Panc1 (cell line): Measurements from ENCODE around the gene ATP10A. TPM values are rescaled to one million over a fixed set of nuclear protein-coding genes. Genes with fewer than 3 reads are reported as not detected.

Experiments used
- ATAC-seq: fragments of 200-7000 bp; cut with Tn5 transposase; 2 replicates; pipeline ENCODE4 v1.9.1; 2020; ENCODE audit warnings: mild to moderate bottlenecking, moderate library complexity
- Bru-seq: library from RNA; stranded (reverse); fragments of 400-500 nt; gene quantifications from one replicate; lab custom pipeline; 2021; lab: Mats Ljungman, UMichigan
- BruChase-seq, 2 experiments: library from RNA; stranded (reverse); fragments of 400-500 nt; gene quantifications; one replicate each; lab custom pipeline; 2021; lab: Mats Ljungman, UMichigan
- BruUV-seq: library from RNA; stranded (reverse); fragments of 400-500 nt; replicated peaks from 2 replicates; lab custom pipeline; 2021; lab: Mats Ljungman, UMichigan
- CTCF ChIA-PET: fragments of 300-600 bp; sonication (Branson Sonifier 250); formaldehyde crosslinking; loops from one replicate; lab custom pipeline; 2022; ENCODE audit warnings: antibody characterized with exemption; lab: Charles Lee
- POLR2A ChIA-PET: fragments of 300-600 bp; sonication (Branson Sonifier 250); formaldehyde crosslinking; loops from one replicate; lab custom pipeline; 2022; ENCODE audit warnings: antibody characterized with exemption; lab: Charles Lee
- DNase-seq: peaks from one replicate; pipeline ENCODE4 v3.0.0-alpha.2; 2010; ENCODE audit warnings: low read depth, low spot score
- H3K27ac ChIP-seq: 2 replicates; pipeline ENCODE4 v1.5.1; 2011; ENCODE audit warnings: mild to moderate bottlenecking, low read length, inconsistent platforms
- H3K27me3 ChIP-seq: fragments of 200-500 bp; sonication (Bioruptor generic); 2 replicates; pipeline ENCODE4 v1.6.0; 2014; ENCODE audit warnings: low read length, inconsistent platforms; ENCODE audit not compliant: control insufficient read depth, insufficient read depth
- H3K36me3 ChIP-seq: fragments of 200-500 bp; sonication (Bioruptor generic); 2 replicates; pipeline ENCODE4 v1.5.1; 2014; ENCODE audit warnings: inconsistent platforms, mild to moderate bottlenecking, low read length, moderate library complexity; ENCODE audit not compliant: control insufficient read depth, insufficient read depth
- H3K4me1 ChIP-seq: 2 replicates; pipeline ENCODE4 v1.5.1; 2011; ENCODE audit warnings: inconsistent platforms, mild to moderate bottlenecking, low read length, moderate library complexity; ENCODE audit not compliant: control insufficient read depth, insufficient read depth
- H3K4me3 ChIP-seq, 2 experiments: 2 replicates each; pipeline ENCODE4 v1.5.1; 2011 to 2012; ENCODE audit warnings: low read depth in 2 of 2, low read length in 2 of 2, mild to moderate bottlenecking in 2 of 2, inconsistent platforms in 1 of 2, moderate library complexity in 1 of 2
- H3K9me3 ChIP-seq: fragments of 200-500 bp; sonication (Bioruptor generic); 2 replicates; pipeline ENCODE4 v1.5.1; 2014; ENCODE audit warnings: low read depth, mild to moderate bottlenecking, inconsistent platforms, low read length, moderate library complexity; ENCODE audit not compliant: control insufficient read depth, insufficient read depth
- CTCF ChIP-seq: fragments of 450-650 bp; IDR thresholded peaks from 2 replicates; pipeline ENCODE4 v1.5.1; 2017; ENCODE audit warnings: mild to moderate bottlenecking
- REST ChIP-seq, 2 experiments: IDR thresholded peaks; 2 replicates each; pipeline ENCODE4 v1.6.1; 2011 to 2012; ENCODE audit warnings: low read depth in 2 of 2, control low read depth in 1 of 2, low read length in 1 of 2, mild to moderate bottlenecking in 1 of 2, moderate library complexity in 1 of 2; ENCODE audit not compliant: insufficient read depth in 1 of 2
- SIN3A ChIP-seq: IDR thresholded peaks from 2 replicates; pipeline ENCODE4 v1.6.1; 2012; ENCODE audit warnings: low read depth, mild to moderate bottlenecking, low read length, moderate library complexity, borderline replicate concordance; ENCODE audit not compliant: insufficient read depth
- TCF7L2 ChIP-seq: IDR thresholded peaks from 2 replicates; pipeline ENCODE4 v1.6.1; 2011; ENCODE audit warnings: mild to moderate bottlenecking, low read depth, low read length, inconsistent platforms
- in situ Hi-C: cut with HindIII; loops from 2 replicates; pipeline ENCODE4 v1.10.0; 2016; ENCODE audit warnings: low sequenced_read_pairs, low pct_unique_long_range_greater_than_20kb
- intact Hi-C: fragments of 100-400 bp; cut with micrococcal nuclease; formaldehyde crosslinking; loops from one replicate; pipeline ENCODE4 v1.10.0; 2022; ENCODE audit not compliant: unreplicated experiment
- long read RNA-seq: library from polyadenylated mRNA; unstranded; transcript quantifications from one replicate; pipeline ENCODE4 v2.0.0, GENCODE V29; 2021; ENCODE audit not compliant: unreplicated experiment
- polyA plus RNA-seq: library from polyadenylated mRNA; unstranded; fragments of >200 nt; gene quantifications from one replicate; pipeline ENCODE4 v1.2.1, GENCODE V29; 2012; ENCODE audit warnings: missing spikeins; ENCODE audit not compliant: insufficient read length
- total RNA-seq: library from RNA; stranded (reverse); gene quantifications from one replicate; pipeline ENCODE4 v1.2.1, GENCODE V29; 2021; ENCODE audit not compliant: unreplicated experiment

Gene ATP10A
- total RNA-seq (0.31 TPM), Bru-seq, nascent RNA (percentile 24 among the genes with signal in this experiment), BruChase-seq, experiment 1, labeled RNA remaining after a 2-hour chase (percentile 21 among the genes with signal in this experiment), BruChase-seq, experiment 2, labeled RNA remaining after a 6-hour chase (percentile 20 among the genes with signal in this experiment)
- polyA plus RNA-seq: 0.44 TPM
- long read RNA-seq, full-length matches to known transcripts: 1 of 3 reads
- long read RNA-seq, partial matches to known transcripts: 0 of 3 reads
- long read RNA-seq, other reads (novel, unspliced or antisense): 2 of 3 reads

DNA sequence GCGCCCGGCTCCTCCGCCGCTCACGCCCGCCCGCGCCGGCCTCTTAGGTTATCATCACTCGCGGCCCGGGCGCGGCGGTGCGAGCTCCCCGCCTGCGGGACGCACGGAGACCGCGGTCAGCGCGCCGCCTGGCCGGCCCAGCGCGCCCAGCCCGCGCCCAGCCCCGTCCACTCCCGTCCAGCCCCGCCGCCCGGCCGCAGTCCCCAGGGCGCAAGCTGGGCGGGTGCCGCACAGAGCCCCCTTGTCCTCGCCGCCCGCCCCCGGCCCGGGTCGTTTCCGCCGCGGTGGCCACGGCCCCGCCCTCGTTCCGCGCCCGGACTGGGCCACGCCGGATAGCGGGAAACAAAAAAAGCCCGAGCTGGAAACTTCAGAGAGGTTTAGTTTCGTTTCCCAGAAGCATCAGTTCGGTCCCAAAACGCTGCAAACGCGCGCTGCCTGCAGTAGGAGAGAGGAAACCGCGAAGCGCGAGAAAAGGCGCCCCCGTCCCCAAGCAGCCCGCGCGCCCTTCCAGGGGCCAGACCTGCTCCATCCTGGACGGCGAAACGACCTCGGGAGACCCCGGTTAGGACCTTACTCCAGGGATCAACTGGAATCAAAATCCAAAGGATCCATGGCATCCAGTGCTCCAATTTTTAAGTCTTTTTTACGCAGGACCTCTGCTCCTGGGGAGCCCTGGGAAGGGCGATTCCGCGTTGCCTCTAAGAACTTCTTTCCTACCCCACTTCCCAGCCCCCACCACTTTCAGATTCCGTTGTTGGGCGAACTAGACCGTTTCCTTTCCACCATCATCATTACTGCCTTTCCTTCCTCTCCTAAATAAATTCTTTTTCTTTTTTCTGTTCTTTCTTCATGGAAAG is at the start of gene ATP10A:
ATP10A (minus strand) TSS at position 217 of the 857 bp plus-strand sequence. CDS start 231 bp downstream, outside the sequence.
- ATAC-seq: peak; percentile 51
- no peak within 1 kb of the TSS for H3K27ac ChIP-seq
- in situ Hi-C loops: no loop called here
- H3K9me3 ChIP-seq: no peaks in the 10 kb centered on the region
- no peak for TF ChIP-seq SIN3A
- no peaks in the 10 kb centered on the region for H3K4me1 ChIP-seq
- no peak for DNase-seq
- no peaks in the 10 kb centered on the region for H3K27me3 ChIP-seq
- peak within 1 kb of the TSS; percentile 30 to 36 for H3K4me3 ChIP-seq
- intact Hi-C loops: no loop called here
- ChIA-PET POLR2A (no interaction called here), CTCF (no interaction called here)
- H3K36me3 ChIP-seq: no peaks in the 10 kb centered on the region
- no TSS peak for BruUV-seq

DNA sequence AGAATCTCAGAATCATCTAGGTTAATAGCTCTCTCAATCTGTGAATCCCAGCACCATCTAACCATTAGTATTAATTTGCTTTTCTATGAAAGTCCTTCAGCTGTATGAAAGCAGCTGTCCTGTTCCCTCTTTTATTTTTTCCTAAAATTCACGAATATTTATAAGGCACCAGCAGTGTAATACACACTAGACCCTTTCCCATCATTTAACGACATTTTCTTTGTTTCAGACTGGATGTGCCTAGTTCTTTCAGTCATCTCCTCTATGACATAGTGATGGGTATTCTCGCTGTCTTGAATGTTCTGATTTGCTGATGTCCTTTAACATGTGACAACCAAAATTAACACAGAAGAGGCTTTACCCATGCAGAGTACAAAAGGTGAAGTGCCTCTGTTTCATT is 48.9 kb upstream of the ATP10A start:
- in situ Hi-C loops (no loop called here), intact Hi-C loops (no loop called here)
- ChIA-PET CTCF (no interaction called here), POLR2A (no interaction called here)
- no peak for ATAC-seq
- Histone ChIP-seq H3K36me3 (no peaks in the 10 kb centered on the region), H3K27ac (no peak overlapping the region), H3K4me3 (no peak overlapping the region), H3K4me1 (no peaks in the 10 kb centered on the region), H3K27me3 (no peaks in the 10 kb centered on the region), H3K9me3 (no peaks in the 10 kb centered on the region)
- no peak for TF ChIP-seq CTCF
- TF ChIP-seq SIN3A: no peak
- TF ChIP-seq REST (IDR thresholded peaks at IDR 0.05; ENCODE audit: insufficient read depth in 1 of 2, low read depth in 2 of 2, low read length in 1 of 2): no peak
- no peak for DNase-seq
- BruUV-seq: no TSS peak

- CTCF ChIA-PET: no interaction called here
- no peak for ATAC-seq
- H3K27ac ChIP-seq: no peak overlapping the region
- in situ Hi-C loops: no loop called here
- no peak overlapping the region for H3K4me3 ChIP-seq
- no peaks in the 10 kb centered on the region for H3K36me3 ChIP-seq
- H3K27me3 ChIP-seq: no peaks in the 10 kb centered on the region
- DNase-seq: no peak
- POLR2A ChIA-PET: no interaction called here
- H3K4me1 ChIP-seq: no peaks in the 10 kb centered on the region
- no peak for TF ChIP-seq CTCF
- TF ChIP-seq TCF7L2: no peak
- TF ChIP-seq SIN3A: no peak
- H3K9me3 ChIP-seq: no peaks in the 10 kb centered on the region
- BruUV-seq: no TSS peak
- intact Hi-C loops: no loop called here
Observed at GRCh38 chr15:25910832-25911231, 47.7 kb upstream of the ATP10A start.
